HCT116 (cell line): ENCODE measurements around the gene WIPI1. TPM values are rescaled to one million over a fixed set of nuclear protein-coding genes. Genes with fewer than 3 reads are reported as not detected.

ENCODE experiments used
- ATAC-seq: fragments of 200-7000 bp; cut with Tn5 transposase; 2 replicates; pipeline ENCODE4 v1.9.1; 2020; ENCODE audit warnings: mild to moderate bottlenecking, moderate library complexity
- BruUV-seq: library from RNA; stranded (reverse); fragments of 400-500 nt; replicated peaks from 2 replicates; lab custom pipeline; 2021; lab: Mats Ljungman, UMichigan
- CTCF ChIA-PET: fragments of 300-600 bp; sonication (Branson Sonifier 250); formaldehyde crosslinking; loops from one replicate; lab custom pipeline; 2021; ENCODE audit warnings: antibody characterized with exemption; lab: Charles Lee
- POLR2A ChIA-PET: fragments of 300-600, 350-600 bp; sonication (Branson Sonifier 250); formaldehyde crosslinking; loops from one replicate; lab custom pipeline; 2021; ENCODE audit warnings: antibody characterized with exemption; lab: Charles Lee
- RAD21 ChIA-PET, 2 experiments: fragments of 300-600 bp; sonication (Branson Sonifier 250); formaldehyde crosslinking; loops; one replicate each; lab custom pipeline; 2023; ENCODE audit warnings: low total read pairs in 2 of 2; ENCODE audit not compliant: uncharacterized antibody in 2 of 2, unreplicated experiment in 2 of 2, low non-redundant PET in 1 of 2; lab: Charles Lee
- DNase-seq: peaks from one replicate; pipeline ENCODE4 v3.0.0-alpha.2; 2010; ENCODE audit warnings: low read depth, low spot score
- H2AFZ ChIP-seq: fragments of 200-600 bp; shearing (Covaris generic), sonication (generic); 2 replicates; pipeline ENCODE4 v1.6.1; 2017; ENCODE audit warnings: low read depth, mixed run types, mixed read lengths, antibody characterized with exemption, low read length; ENCODE audit not compliant: poor library complexity, severe bottlenecking
- H3K27ac ChIP-seq: 2 replicates; pipeline ENCODE4 v1.5.1; 2012; ENCODE audit warnings: low read depth, low read length
- H3K27me3 ChIP-seq: fragments of 200-600 bp; sonication (generic); 2 replicates; pipeline ENCODE4 v1.6.1; 2016; ENCODE audit warnings: mixed run types, low read length, mixed read lengths; ENCODE audit not compliant: insufficient read depth
- H3K36me3 ChIP-seq, 2 experiments: fragments of 200-500 bp in 1 of 2; fragments of 200-600 bp in 1 of 2; sonication (Bioruptor generic) in 1 of 2; sonication (generic) in 1 of 2; 2 replicates each; pipeline versions ENCODE4 v1.5.1 to v1.6.1; 2014 to 2016; ENCODE audit warnings: low read length in 2 of 2, inconsistent platforms in 1 of 2, mixed read lengths in 1 of 2, mixed run types in 1 of 2; ENCODE audit not compliant: insufficient read depth in 2 of 2, control insufficient read depth in 1 of 2
- H3K4me1 ChIP-seq, 2 experiments: fragments of 200-600 bp in 1 of 2; sonication (generic) in 1 of 2; 2 replicates each; pipeline versions ENCODE4 v1.5.1 to v1.6.1; 2012 to 2017; ENCODE audit warnings: low read length in 2 of 2, inconsistent platforms in 1 of 2, mild to moderate bottlenecking in 1 of 2, mixed read lengths in 1 of 2, mixed run types in 1 of 2, moderate library complexity in 1 of 2; ENCODE audit not compliant: insufficient read depth in 2 of 2, control insufficient read depth in 1 of 2
- H3K4me2 ChIP-seq: fragments of 200-600 bp; sonication (generic); 2 replicates; pipeline ENCODE4 v1.6.1; 2017; ENCODE audit warnings: mixed run types, low read length, mixed read lengths
- H3K4me3 ChIP-seq, 2 experiments: fragments of 200-600 bp in 1 of 2; sonication (generic) in 1 of 2; replicated peaks in 1 of 2; 2 replicates each; pipeline ENCODE4 v1.5.1; 2011 to 2016; ENCODE audit warnings: low read length in 2 of 2, control low read depth in 1 of 2, low read depth in 1 of 2, mild to moderate bottlenecking in 1 of 2, mixed read lengths in 1 of 2, mixed run types in 1 of 2
- H3K79me2 ChIP-seq: fragments of 200-600 bp; sonication (generic); 2 replicates; pipeline ENCODE4 v1.6.1; 2017; ENCODE audit warnings: mild to moderate bottlenecking, mixed run types, low read length, moderate library complexity, mixed read lengths; ENCODE audit not compliant: insufficient read depth
- H3K9ac ChIP-seq: fragments of 200-600 bp; sonication (generic); 2 replicates; pipeline ENCODE4 v1.6.1; 2016; ENCODE audit warnings: low read length, mixed read lengths
- H3K9me2 ChIP-seq: fragments of 200-600 bp; sonication (generic), shearing (Covaris generic); 2 replicates; pipeline ENCODE4 v1.6.1; 2017; ENCODE audit warnings: mixed run types, mild to moderate bottlenecking, moderate library complexity; ENCODE audit not compliant: insufficient read depth
- H3K9me3 ChIP-seq, 2 experiments: fragments of 200-500 bp in 1 of 2; fragments of 200-600 bp in 1 of 2; sonication (Bioruptor generic) in 1 of 2; sonication (generic) in 1 of 2; 2 replicates each; pipeline ENCODE4 v1.6.1; 2014 to 2017; ENCODE audit warnings: low read length in 2 of 2, mixed read lengths in 2 of 2, inconsistent platforms in 1 of 2, low read depth in 1 of 2, mild to moderate bottlenecking in 1 of 2, mixed run types in 1 of 2, moderate library complexity in 1 of 2; ENCODE audit not compliant: control insufficient read depth in 1 of 2, insufficient read depth in 1 of 2
- H4K20me1 ChIP-seq: fragments of 200-600 bp; sonication (generic), shearing (Covaris generic); 2 replicates; pipeline ENCODE4 v1.6.1; 2017; ENCODE audit warnings: mixed run types, mild to moderate bottlenecking, moderate library complexity; ENCODE audit not compliant: insufficient read depth
- ATF3 ChIP-seq: IDR thresholded peaks from 2 replicates; pipeline ENCODE4 v1.6.1; 2012
- CBX3 ChIP-seq: IDR thresholded peaks from 2 replicates; pipeline ENCODE4 v1.6.1; 2012; ENCODE audit warnings: low read depth
- CEBPB ChIP-seq: IDR thresholded peaks from 2 replicates; pipeline ENCODE4 v1.6.1; 2012; ENCODE audit warnings: low read depth
- ELF1 ChIP-seq: IDR thresholded peaks from 2 replicates; pipeline ENCODE4 v1.6.1; 2012; ENCODE audit warnings: low read depth, borderline replicate concordance
- FOSL1 ChIP-seq: IDR thresholded peaks from 2 replicates; pipeline ENCODE4 v1.6.1; 2012; ENCODE audit warnings: low read depth
- JUND ChIP-seq: IDR thresholded peaks from 2 replicates; pipeline ENCODE4 v1.6.1; 2012
- MAX ChIP-seq: IDR thresholded peaks from 2 replicates; pipeline ENCODE4 v1.6.1; 2012
- POLR2A ChIP-seq: IDR thresholded peaks from 2 replicates; pipeline ENCODE4 v1.7.0; 2011; ENCODE audit warnings: borderline replicate concordance; ENCODE audit not compliant: insufficient read depth, insufficient read length; ENCODE audit errors: extremely low read depth
- POLR2AphosphoS5 ChIP-seq: IDR thresholded peaks from 2 replicates; pipeline ENCODE4 v1.6.1; 2011; ENCODE audit warnings: mild to moderate bottlenecking, low read depth, low read length, moderate library complexity
- RAD21 ChIP-seq: IDR thresholded peaks from 2 replicates; pipeline ENCODE4 v1.6.1; 2012; ENCODE audit warnings: low read depth, mild to moderate bottlenecking
- REST ChIP-seq: IDR thresholded peaks from 2 replicates; pipeline ENCODE4 v1.6.1; 2012; ENCODE audit warnings: low read depth
- SIN3A ChIP-seq: IDR thresholded peaks from 2 replicates; pipeline ENCODE4 v1.6.1; 2012; ENCODE audit warnings: low read depth
- SRF ChIP-seq: IDR thresholded peaks from 2 replicates; pipeline ENCODE4 v1.6.1; 2012; ENCODE audit warnings: low read depth
- TCF7L2 ChIP-seq: IDR thresholded peaks from 2 replicates; pipeline ENCODE4 v1.7.0; 2011; ENCODE audit warnings: borderline replicate concordance, inconsistent platforms; ENCODE audit not compliant: insufficient read depth, insufficient read length; ENCODE audit errors: extremely low read depth
- YY1 ChIP-seq: IDR thresholded peaks from 2 replicates; pipeline ENCODE4 v1.6.1; 2011; ENCODE audit warnings: low read length, low read depth, moderate library complexity, mild to moderate bottlenecking; ENCODE audit not compliant: insufficient replicate concordance; ENCODE audit errors: extremely low read depth
- intact Hi-C: fragments of 100-400 bp; cut with micrococcal nuclease; formaldehyde crosslinking; loops from 2 replicates; pipeline ENCODE4 v1.10.0; 2022
- total RNA-seq: library from RNA; stranded (reverse); gene quantifications from one replicate; pipeline ENCODE4 v1.2.1, GENCODE V29; 2021; ENCODE audit not compliant: unreplicated experiment

WIPI1 gene
- total RNA-seq, 1 experiment from 2014 or later, result 21.5 TPM

- POLR2A ChIA-PET, result no interaction called here
- CTCF ChIA-PET, result interaction anchor here (0.8 kb wide), 1 partner anchor 9 kb away, joined by 3 read pairs; no protein-coding TSS in a partner anchor
- H3K9me2 ChIP-seq, result no peaks in the 10 kb centered on the region
- no peaks in the 10 kb centered on the region for H3K9me3 ChIP-seq
- intact Hi-C loops, result no loop called here
- H3K36me3 ChIP-seq, result no peaks in the 10 kb centered on the region; a peak in 1 of 4 replicates
- H3K4me2 ChIP-seq, result no peak overlapping the region
- BruUV-seq, result no TSS peak
- H4K20me1 ChIP-seq, result no peaks in the 10 kb centered on the region
- H2AFZ ChIP-seq, result no peak overlapping the region
- no peak for DNase-seq
- no peak overlapping the region for H3K27ac ChIP-seq
- TF ChIP-seq TCF7L2 (no peak), YY1 (no peak), CBX3 (no peak), ELF1 (no peak), MAX (no peak), SRF (no peak), JUND (no peak), POLR2A (no peak), FOSL1 (no peak), RAD21 (no peak), SIN3A (no peak), CEBPB (no peak)
- RAD21 ChIA-PET, result no interaction called here
- ATAC-seq, result no peak
- no peaks in the 10 kb centered on the region for H3K79me2 ChIP-seq
- H3K4me1 ChIP-seq, result peaks cover 7 to 11% of the 10 kb centered on the region in 2 experiments
- no peak overlapping the region for H3K9ac ChIP-seq
- H3K4me3 ChIP-seq, result no peak overlapping the region
- no peaks in the 10 kb centered on the region for H3K27me3 ChIP-seq
These were observed 16.8 kb downstream of the WIPI1 start for GRCh38 chr17:68440526-68440925.

GRCh38 chr17:68439656-68440290 lies 17.5 kb downstream of the WIPI1 start:
- intact Hi-C loops, result loop anchor here (5.0 kb wide), 1 partner anchor 192 kb away; the partner anchor contains the start of gene AMZ2
- Histone ChIP-seq H3K27ac (no peak overlapping the region), H2AFZ (no peak overlapping the region), H3K36me3 (no peaks in the 10 kb centered on the region; a peak in 1 of 4 replicates), H3K9ac (no peak overlapping the region), H3K4me1 (peaks cover 7 to 13% of the 10 kb centered on the region in 2 experiments), H3K4me2 (no peak overlapping the region), H3K9me2 (no peaks in the 10 kb centered on the region), H4K20me1 (no peaks in the 10 kb centered on the region), H3K9me3 (no peaks in the 10 kb centered on the region), H3K79me2 (no peaks in the 10 kb centered on the region), H3K27me3 (no peaks in the 10 kb centered on the region), H3K4me3 (no peak overlapping the region)
- ChIA-PET POLR2A (no interaction called here), CTCF (no interaction called here), RAD21 (no interaction called here)
- no peak for ATAC-seq
- DNase-seq, result no peak
- no TSS peak for BruUV-seq
- TF ChIP-seq CEBPB (no peak), JUND (no peak), REST (no peak), ATF3 (no peak), POLR2A (no peak), MAX (no peak), POLR2AphosphoS5 (no peak), SRF (no peak)
